ENCODE measurements around the gene DNAJB12. TPM values are rescaled to one million over a fixed set of nuclear protein-coding genes. Genes with fewer than 3 reads are reported as not detected.

The DNAJB12 gene
- total and polyA plus RNA-seq, 2 donors from 2014 or later = 32.0 to 37.7 TPM

DNA sequence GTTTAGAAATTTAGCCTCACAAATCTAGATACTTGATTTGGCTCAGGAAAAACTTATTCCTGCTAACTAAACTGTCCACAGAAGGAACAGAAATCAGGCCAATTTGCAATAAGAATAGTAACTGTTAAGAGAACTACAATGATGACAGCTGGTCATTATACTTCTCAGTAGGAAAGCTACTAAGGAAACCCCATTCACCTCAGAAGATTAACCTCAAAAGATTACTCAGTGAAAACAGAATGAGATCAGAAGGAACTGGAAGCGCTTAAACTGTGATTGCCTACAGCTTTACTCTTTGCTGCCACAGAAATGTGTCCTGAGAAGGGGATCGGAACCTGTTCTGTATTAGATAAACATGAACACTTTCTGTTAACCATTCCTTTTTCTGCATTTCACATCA is 24.3 kb upstream of the DNAJB12 start:
- H3K4me3 ChIP-seq (ENCODE audit: low read length in 3 of 3) = no peak overlapping the region
- H3K9me3 ChIP-seq (ENCODE audit: control insufficient read depth in 2 of 3, insufficient read depth in 1 of 3, low read length in 3 of 3) = no peaks in the 10 kb centered on the region
- H3K4me1 ChIP-seq (ENCODE audit: control insufficient read depth in 2 of 3, insufficient read depth in 2 of 3, low read depth in 1 of 3, low read length in 3 of 3) = no peaks in the 10 kb centered on the region
- TF ChIP-seq, protein P1, sequence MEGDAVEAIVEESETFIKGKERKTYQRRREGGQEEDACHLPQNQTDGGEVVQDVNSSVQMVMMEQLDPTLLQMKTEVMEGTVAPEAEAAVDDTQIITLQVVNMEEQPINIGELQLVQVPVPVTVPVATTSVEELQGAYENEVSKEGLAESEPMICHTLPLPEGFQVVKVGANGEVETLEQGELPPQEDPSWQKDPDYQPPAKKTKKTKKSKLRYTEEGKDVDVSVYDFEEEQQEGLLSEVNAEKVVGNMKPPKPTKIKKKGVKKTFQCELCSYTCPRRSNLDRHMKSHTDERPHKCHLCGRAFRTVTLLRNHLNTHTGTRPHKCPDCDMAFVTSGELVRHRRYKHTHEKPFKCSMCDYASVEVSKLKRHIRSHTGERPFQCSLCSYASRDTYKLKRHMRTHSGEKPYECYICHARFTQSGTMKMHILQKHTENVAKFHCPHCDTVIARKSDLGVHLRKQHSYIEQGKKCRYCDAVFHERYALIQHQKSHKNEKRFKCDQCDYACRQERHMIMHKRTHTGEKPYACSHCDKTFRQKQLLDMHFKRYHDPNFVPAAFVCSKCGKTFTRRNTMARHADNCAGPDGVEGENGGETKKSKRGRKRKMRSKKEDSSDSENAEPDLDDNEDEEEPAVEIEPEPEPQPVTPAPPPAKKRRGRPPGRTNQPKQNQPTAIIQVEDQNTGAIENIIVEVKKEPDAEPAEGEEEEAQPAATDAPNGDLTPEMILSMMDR (IDR thresholded peaks at IDR 0.05; ENCODE audit: borderline replicate concordance, extremely low read depth, insufficient read depth) = no peak
- H3K27me3 ChIP-seq (ENCODE audit: control insufficient read depth, insufficient read depth, low read length) = no peaks in the 10 kb centered on the region
- DNase-seq (no peak), FAIRE-seq (no peak)
- H3K27ac ChIP-seq (ENCODE audit: low read depth in 2 of 2, low read length in 2 of 2) = no peak overlapping the region
- H3K36me3 ChIP-seq (ENCODE audit: control insufficient read depth in 2 of 3, insufficient read depth in 3 of 3, low read length in 3 of 3) = peaks cover 0 to 10% (median 3%) of the 10 kb centered on the region in 3 donors
- intact Hi-C loops (cut with DNase I) = no loop called here
- no peak overlapping the region for H3K9ac ChIP-seq (ENCODE audit: low read length in 3 of 3)

DNA sequence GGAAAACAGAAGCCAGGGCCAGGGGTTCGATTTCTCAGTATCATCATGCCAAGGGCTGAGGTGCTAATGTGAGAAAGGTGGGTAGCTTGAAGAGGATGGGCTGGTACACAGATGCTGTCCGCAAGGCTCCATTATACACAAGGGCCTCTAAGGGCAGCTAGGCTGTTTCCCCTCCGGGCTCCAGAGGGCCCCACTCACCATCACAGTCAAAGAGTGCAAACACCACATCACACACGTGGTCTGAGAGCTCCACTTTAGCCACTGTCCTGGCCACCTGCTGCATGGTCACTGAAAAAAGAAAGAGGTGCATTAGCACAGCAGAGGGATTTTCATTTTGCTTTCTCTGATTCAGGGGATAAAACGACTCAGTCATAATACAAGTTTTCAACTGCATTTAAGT is 20.9 kb upstream of the DNAJB12 start:
- TF ChIP-seq, protein P1 (IDR thresholded peaks at IDR 0.05; ENCODE audit: borderline replicate concordance, extremely low read depth, insufficient read depth) = no peak
- H3K36me3 ChIP-seq (ENCODE audit: control insufficient read depth in 2 of 3, insufficient read depth in 3 of 3, low read length in 3 of 3) = peaks cover 0 to 10% (median 3%) of the 10 kb centered on the region in 3 donors
- no peak overlapping the region for H3K27ac ChIP-seq (ENCODE audit: low read depth in 2 of 2, low read length in 2 of 2)
- H3K4me1 ChIP-seq (ENCODE audit: control insufficient read depth in 2 of 3, insufficient read depth in 2 of 3, low read depth in 1 of 3, low read length in 3 of 3) = no peaks in the 10 kb centered on the region
- H3K9ac ChIP-seq (ENCODE audit: low read length in 3 of 3) = no peak overlapping the region
- H3K4me3 ChIP-seq (ENCODE audit: low read length in 3 of 3) = no peak overlapping the region
- peak in 1 of 5 donors; percentile 33 for DNase-seq
- H3K27me3 ChIP-seq (ENCODE audit: control insufficient read depth, insufficient read depth, low read length) = no peaks in the 10 kb centered on the region
- FAIRE-seq = no peak
- H3K9me3 ChIP-seq (ENCODE audit: control insufficient read depth in 2 of 3, insufficient read depth in 1 of 3, low read length in 3 of 3) = no peaks in the 10 kb centered on the region
- intact Hi-C loops (cut with DNase I) = no loop called here

DNA sequence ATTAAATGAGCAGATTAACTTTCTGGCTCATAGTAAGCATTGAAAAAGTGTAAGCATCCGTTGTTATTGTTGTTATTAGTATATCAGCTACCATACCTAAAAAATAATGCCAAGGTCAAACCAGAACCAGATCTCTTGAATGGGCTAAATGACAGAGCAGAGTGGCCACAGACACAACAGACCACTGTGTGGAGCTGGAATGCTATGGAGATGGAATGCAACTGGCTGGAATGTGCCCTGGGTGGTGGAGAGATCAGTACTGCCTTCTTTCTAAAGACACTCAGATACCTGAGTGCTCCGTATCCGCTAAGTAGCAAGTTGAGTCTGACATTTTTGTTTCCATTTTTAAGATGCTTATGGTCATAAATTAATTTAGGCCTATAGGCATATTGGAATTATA is 20.5 kb upstream of the DNAJB12 start:
- Histone ChIP-seq H3K4me1 (ENCODE audit: control insufficient read depth in 2 of 3, insufficient read depth in 2 of 3, low read depth in 1 of 3, low read length in 3 of 3) (no peaks in the 10 kb centered on the region), H3K27me3 (ENCODE audit: control insufficient read depth, insufficient read depth, low read length) (no peaks in the 10 kb centered on the region), H3K9ac (ENCODE audit: low read length in 3 of 3) (no peak overlapping the region), H3K36me3 (ENCODE audit: control insufficient read depth in 2 of 3, insufficient read depth in 3 of 3, low read length in 3 of 3) (peaks cover 0 to 10% (median 3%) of the 10 kb centered on the region in 3 donors), H3K9me3 (ENCODE audit: control insufficient read depth in 2 of 3, insufficient read depth in 1 of 3, low read length in 3 of 3) (no peaks in the 10 kb centered on the region), H3K4me3 (ENCODE audit: low read length in 3 of 3) (no peak overlapping the region), H3K27ac (ENCODE audit: low read depth in 2 of 2, low read length in 2 of 2) (no peak overlapping the region)
- DNase-seq (no peak), FAIRE-seq (no peak)
- intact Hi-C loops (cut with DNase I) = no loop called here
- TF ChIP-seq, protein P1 (IDR thresholded peaks at IDR 0.05; ENCODE audit: borderline replicate concordance, extremely low read depth, insufficient read depth) = no peak

GRCh38 chr10:72370201-72370722 is 15.5 kb upstream of the DNAJB12 start:
- TF ChIP-seq, protein P1 (IDR thresholded peaks at IDR 0.05; ENCODE audit: borderline replicate concordance, extremely low read depth, insufficient read depth) = no peak
- H3K9ac ChIP-seq (ENCODE audit: low read length in 3 of 3) = no peak overlapping the region
- peaks cover 0 to 16% (median 11%) of the 10 kb centered on the region in 3 donors for H3K36me3 ChIP-seq (ENCODE audit: control insufficient read depth in 2 of 3, insufficient read depth in 3 of 3, low read length in 3 of 3)
- no peak overlapping the region for H3K4me3 ChIP-seq (ENCODE audit: low read length in 3 of 3)
- intact Hi-C loops (cut with DNase I) = no loop called here
- no peaks in the 10 kb centered on the region for H3K27me3 ChIP-seq (ENCODE audit: control insufficient read depth, insufficient read depth, low read length)
- H3K9me3 ChIP-seq (ENCODE audit: control insufficient read depth in 2 of 3, insufficient read depth in 1 of 3, low read length in 3 of 3) = no peaks in the 10 kb centered on the region
- no peaks in the 10 kb centered on the region for H3K4me1 ChIP-seq (ENCODE audit: control insufficient read depth in 2 of 3, insufficient read depth in 2 of 3, low read depth in 1 of 3, low read length in 3 of 3)
- DNase-seq = no peak
- H3K27ac ChIP-seq (ENCODE audit: low read depth in 2 of 2, low read length in 2 of 2) = no peak overlapping the region
- FAIRE-seq = no peak

All from kidney (tissue), 14 donors.